NCI-H345 (cell line): ENCODE measurements around the gene CSNK2A1.
"Not testable (repeated sequence)": the region's sequence is repeated elsewhere in the genome, so short reads cannot be mapped to it uniquely, and the experiment has no call there.

Source experiments
- DNase-seq: peaks from one replicate; lab custom pipeline; 2025; lab: John Stamatoyannopoulos, UW

Gene CSNK2A1

DNA sequence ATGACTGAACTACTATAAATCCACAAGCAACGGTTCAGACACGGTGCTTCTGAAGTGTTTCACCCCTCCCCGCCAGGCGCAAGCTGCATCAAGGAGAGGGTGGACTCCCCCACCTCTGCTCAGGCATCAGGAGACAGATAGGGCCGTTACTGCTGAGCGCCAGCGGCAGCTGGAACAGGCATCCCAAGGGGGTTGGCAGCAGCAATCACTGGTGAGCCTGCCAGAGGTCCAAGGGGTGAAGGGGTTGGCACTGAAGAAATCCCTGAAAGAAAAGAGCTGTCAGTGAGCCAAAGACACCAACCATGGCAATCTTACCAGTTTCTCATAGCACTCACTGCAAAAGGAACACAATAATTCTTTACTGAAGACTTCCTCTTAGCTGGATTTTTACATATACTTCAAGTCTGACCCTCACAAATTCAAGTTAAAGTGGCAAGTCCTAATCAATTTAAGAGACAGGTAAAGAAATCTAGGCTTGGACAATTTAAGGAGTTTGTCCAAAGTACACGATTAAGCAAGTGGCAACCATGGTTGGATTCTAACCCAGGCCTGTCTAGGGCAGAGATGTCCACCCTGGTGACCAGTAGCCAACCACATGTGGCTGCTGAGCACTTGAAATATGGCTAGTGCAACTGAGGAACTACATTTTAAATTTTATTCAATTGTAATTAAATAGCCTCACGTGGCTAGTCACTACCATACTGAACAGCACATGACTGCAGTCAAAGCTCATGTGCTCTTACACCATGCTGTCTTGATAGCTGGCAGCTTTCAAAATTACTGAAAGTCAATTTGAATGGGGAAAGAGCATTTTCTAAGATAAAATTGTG, 59.6 kb downstream of the CSNK2A1 start:
- no peak for DNase-seq

DNA sequence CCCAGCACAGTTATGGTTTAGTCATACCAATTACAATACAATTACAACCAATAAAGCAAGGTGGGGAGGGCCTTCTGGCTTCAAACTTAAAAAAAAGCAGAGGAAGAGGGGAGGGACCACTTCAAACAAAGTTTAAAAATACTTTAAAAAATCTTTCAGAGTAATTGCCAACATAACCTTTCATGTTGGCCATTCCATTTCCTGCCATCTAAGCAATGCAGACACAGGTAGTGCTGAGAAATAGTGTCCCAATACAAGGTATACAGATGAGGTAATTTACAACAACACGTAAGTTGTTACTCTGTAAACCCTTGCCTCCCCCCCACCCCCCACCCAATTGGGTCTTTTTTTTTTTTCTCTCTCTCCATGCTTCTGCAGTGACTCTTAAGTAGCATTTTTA, 62.4 kb downstream of the CSNK2A1 start:
- no peak for DNase-seq

DNA sequence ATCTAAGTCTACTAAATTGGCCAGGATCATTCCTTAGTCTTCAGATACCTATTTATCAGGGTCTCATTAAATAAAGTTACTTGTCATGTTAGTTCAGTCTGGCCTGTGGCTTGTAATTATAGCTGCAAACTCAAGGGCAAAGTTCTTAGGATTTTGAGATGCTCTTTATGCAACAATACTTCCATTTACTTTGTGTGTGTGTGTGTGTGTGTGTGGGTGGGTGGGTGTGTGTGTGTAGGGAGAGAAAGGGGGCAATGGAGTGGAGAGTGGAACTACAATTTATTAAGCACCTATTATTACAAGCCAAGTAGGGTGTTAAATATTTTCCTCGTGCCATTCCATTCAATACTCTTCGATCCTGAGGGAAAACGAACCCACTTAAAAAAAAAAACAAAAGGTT, 63.5 kb downstream of the CSNK2A1 start:
- no peak for DNase-seq

DNA sequence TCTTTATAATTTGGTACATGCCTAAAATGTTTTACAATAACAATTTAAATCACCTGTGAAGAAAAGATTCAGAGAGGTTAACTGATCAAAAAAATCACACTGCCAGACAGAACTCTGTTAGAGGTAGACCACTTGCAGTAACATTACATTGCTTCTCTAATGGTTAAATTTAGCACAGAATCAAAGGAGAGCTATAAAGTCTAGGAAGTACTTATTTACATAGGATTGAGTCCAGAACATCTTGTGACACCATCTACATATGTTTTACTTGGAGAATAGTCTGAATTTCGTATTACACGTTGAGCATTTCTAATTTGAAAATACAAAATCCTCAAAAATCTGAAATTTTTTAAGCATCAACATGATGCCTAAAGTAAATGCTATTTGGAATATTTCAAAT, 64.1 kb downstream of the CSNK2A1 start:
- DNase-seq = no peak

DNA sequence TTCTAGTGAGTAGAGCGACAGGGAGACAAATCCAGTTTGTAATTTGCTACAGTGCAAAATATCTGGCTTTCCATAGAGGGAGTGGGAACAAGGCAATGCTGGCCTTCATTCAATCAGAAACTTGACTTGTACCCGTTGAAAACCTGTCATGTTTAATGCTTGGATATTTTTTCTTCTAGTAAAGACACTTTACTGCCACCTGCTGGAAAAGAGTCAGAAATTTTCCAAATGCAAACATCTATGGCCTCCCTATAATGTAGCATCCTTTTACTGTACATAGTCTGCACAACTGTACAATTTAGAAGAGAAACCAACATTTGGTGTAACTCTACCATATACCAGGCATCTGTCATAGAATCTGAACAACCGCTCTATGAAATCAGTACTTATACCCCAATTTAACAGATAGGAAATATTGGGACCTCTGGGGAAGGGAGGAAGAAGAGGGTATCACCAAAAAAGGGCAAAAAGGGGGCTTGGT, 64.6 kb downstream of the CSNK2A1 start:
- peak; percentile 72 for DNase-seq

DNA sequence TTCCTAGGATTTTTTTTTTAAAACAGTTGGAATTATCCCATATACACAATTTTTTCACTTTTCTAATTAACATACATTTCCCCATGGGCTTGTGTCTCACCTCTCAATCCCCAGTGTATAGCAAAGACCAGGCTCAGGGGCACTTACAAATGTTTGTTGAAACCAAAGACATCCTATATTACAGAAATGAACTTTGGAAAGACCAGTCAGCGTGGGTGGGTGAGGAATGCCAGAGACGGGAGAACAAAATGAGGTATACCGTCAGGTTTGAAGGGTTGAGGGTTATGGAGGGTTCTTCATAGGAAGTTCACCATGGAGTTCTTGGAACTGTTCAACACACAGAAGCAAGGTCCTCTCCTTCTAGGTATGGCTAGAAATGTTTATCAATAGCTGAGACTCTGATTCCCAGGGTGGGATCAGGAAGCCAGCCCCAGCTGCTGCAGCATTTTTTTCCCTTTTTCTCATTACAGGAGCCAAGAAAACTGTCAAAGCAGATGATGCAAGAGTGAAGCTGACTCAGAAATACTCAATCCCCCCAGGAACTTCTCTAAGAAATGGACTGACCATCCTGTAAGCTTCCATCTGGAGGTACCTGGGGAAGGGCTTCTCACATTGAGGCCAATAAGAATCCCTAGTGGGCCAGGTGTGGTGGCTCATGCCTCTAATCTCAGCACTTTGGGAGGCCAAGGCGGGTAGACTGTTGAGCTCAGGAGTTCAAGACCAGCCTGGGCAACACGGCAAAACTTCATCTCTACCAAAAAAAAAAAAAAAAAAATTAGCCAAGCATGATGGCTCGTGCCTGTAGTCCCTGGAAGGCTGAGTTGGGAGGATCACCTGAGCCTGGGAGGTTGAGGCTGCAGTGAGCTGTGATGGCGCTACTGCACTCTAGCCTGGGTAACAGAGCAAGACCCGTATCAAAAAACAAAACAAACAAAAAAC, 65.3 kb downstream of the CSNK2A1 start:
- no peak for DNase-seq

GRCh38 chr20:476561-477249, 66.9 kb downstream of the CSNK2A1 start:
- not testable (repeated sequence) for DNase-seq

GRCh38 chr20:475463-476357, 67.9 kb downstream of the CSNK2A1 start:
- DNase-seq = no peak

DNA sequence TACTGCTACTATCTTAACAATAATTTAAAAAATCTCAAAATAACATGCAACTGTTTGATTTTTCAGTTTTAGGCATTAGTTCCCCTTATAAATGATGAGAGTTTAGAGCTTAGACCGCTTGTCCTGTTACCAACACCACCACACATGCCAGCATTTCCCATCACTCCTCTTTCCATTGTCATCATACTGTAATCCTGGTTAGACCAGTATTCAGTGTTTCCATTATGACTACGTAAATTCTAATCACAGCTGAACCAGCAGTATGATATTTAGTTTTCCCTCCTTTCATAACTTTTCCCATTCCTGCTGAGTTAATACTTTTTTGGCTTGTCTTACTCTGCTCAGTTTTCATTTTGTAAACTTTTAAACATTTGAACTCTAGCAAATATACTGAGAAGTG, 69.0 kb downstream of the CSNK2A1 start:
- no peak for DNase-seq

DNA sequence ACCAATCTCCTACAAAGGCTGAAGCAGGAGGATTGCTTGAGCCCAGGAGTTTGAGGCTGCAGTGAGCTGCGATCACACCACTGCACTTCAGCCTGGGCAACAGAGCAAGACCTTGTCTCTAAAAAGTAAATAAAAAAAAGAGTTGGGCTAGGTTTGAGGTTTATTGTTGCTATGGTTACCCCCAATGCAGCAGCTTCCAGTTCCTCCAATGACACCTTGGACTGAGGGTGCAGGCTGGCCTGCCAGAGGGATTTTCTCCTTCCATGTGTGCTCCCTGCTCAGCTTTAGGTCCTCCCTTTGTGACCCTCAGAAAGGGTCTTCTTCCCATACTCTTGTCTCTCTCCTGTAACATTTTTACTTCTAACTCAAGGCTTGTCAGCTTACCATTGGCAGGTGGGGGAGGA, 70.7 kb downstream of the CSNK2A1 start:
- no peak for DNase-seq

DNA sequence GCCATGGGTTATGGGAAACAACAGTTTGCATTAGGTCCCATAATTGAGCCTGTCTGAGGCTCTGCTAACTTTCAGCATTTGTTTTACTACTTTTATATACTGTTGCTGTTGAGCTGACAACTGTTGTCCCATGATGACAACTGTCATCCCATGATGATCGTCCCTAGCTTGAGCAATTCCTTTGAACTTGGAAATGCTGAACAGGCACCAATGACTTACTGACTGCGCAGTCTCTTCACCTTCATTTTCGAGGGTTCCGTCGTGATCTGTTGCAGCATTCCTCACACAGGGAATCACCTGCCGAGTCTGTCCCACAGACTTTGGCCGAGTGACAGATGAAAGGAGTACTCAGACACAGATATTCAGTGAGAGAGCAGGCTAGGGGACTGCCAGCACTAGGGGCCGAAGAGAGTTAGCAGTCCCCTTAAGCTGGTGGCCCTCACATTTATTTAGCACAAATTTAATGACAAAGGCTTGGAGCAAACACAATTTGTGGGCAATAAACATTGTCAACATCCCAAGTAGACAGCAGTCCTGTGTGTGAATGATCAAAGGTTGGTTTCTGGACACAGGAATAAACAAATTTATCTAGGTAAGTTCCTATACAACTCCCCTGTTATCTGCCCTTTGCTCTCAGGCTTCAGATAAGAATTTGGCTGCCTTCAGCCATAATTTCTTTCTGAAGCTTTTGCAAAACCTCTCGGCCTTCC, 71.3 kb downstream of the CSNK2A1 start:
- DNase-seq = no peak

GRCh38 chr20:469746-470490, 73.7 kb downstream of the CSNK2A1 start:
- no peak for DNase-seq

DNA sequence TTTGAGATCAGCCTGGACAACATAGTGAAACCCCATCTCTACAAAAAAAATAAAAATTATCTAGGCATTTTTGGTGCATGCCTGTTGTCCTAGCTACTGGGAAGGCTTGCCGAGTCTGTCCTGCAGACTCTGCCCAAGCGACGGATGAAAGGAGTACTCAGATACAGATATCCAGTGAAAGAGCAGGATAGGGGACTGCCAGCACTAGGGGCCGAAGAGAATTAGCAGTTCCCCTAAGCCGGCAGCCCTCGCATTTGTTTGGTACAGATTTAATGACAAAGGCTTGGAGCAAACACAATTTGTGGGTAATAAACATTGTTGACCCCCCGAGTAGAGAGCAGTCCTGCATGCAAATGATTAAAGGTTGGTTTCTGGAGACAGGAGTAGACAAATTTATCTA, 75.8 kb downstream of the CSNK2A1 start:
- DNase-seq = no peak

GRCh38 chr20:462199-462991, 81.2 kb downstream of the CSNK2A1 start, which contains the start of gene TBC1D20:
TBC1D20 (minus strand) TSS chr20:462533; CDS start chr20:462405, 128 bp downstream.
- peak; percentile 94 for DNase-seq

- peak; percentile 36 for DNase-seq
These were observed 82.1 kb downstream of the CSNK2A1 start for GRCh38 chr20:461254-462198.

DNA sequence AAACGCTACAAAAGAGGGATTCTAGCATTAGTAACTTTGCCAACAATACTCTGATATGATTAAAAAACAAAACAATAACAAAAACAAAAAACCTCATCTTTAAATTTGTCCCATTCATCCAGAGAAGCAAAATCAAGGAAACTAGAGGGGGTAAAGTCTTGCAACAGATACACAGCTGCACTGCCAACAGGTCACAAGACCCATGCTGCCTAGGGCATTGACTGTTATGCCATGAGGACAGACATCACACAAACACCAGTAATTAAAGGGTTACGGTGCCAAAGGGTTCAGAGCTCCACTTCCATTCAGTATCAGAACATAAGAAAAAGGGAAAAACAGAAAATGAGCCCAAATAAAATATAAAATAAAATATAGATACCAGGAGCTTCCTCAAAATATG, 82.9 kb downstream of the CSNK2A1 start:
- no peak for DNase-seq

GRCh38 chr20:460180-460579, 83.4 kb downstream of the CSNK2A1 start:
- DNase-seq = no peak

DNA sequence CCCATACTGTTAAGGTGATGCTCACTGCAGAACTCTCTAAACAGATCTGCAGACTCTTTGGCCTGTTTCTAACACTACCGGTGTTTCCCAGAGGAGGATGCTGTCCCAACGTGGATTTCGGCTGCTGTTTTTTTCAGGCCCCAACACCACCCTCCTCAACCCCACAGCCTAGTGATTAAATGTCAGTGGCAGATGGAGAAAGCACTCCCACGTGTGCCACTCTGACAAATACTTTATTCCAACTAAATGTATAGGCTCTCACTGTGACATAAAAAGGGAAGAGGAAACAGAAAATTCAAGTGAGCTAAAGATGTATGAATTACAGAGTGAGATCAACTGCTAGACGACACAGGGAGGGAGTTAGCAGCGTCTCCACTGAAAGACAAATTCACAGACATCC, 84.8 kb downstream of the CSNK2A1 start:
- DNase-seq = no peak
